Upper lobe of left lung (tissue), 6 donors: ENCODE data around the gene TCL1B. TPM values are rescaled to one million over a fixed set of nuclear protein-coding genes. Genes with fewer than 3 reads are reported as not detected.

ENCODE experiments used
- ATAC-seq, 2 donors: fragments of 200-7000 bp; cut with Tn5 transposase; one replicate each; pipeline ENCODE4 v1.9.1; 2022; ENCODE audit warnings: mild to moderate bottlenecking in 2 of 2, moderate library complexity in 2 of 2; ENCODE audit not compliant: low FRiP score in 2 of 2
- DNase-seq, 2 donors: peaks; one replicate each; pipeline ENCODE4 v3.0.0-alpha.2; 2019 to 2020
- H3K27ac ChIP-seq, 4 donors: fragments of 200-600 bp; sonication (generic); one replicate each; pipeline ENCODE4 v1.5.1; 2016 to 2019
- H3K27me3 ChIP-seq, 4 donors: fragments of 200-600 bp; sonication (generic); one replicate each; pipeline ENCODE4 v1.5.1; 2017 to 2019
- H3K36me3 ChIP-seq, 4 donors: fragments of 200-600 bp; sonication (generic); one replicate each; pipeline ENCODE4 v1.5.1; 2016 to 2019
- H3K4me1 ChIP-seq, 4 donors: fragments of 200-600 bp; sonication (generic); one replicate each; pipeline ENCODE4 v1.5.1; 2018 to 2019
- H3K4me3 ChIP-seq, 4 donors: fragments of 200-600 bp; sonication (generic); one replicate each; pipeline ENCODE4 v1.5.1; 2017 to 2019; ENCODE audit warnings: mild to moderate bottlenecking in 2 of 4, moderate library complexity in 1 of 4
- H3K9me3 ChIP-seq, 4 donors: fragments of 200-600 bp; sonication (generic); one replicate each; pipeline ENCODE4 v1.5.1; 2018 to 2019
- CTCF ChIP-seq, 6 experiments: fragments of 450-650 bp in 4 of 6; fragments of 200-600 bp in 2 of 6; sonication (generic) in 2 of 6; IDR thresholded peaks; one replicate each; pipeline ENCODE4 v1.5.1; 2016 to 2019; ENCODE audit warnings: antibody characterized with exemption in 6 of 6
- EP300 ChIP-seq, 4 donors: sonication (generic); formaldehyde crosslinking; IDR thresholded peaks; one replicate each; pipeline ENCODE4 v1.5.1; 2017; ENCODE audit warnings: antibody characterized with exemption in 4 of 4, control low read depth in 2 of 4
- POLR2A ChIP-seq, 4 donors: fragments of 450-650 bp; IDR thresholded peaks; one replicate each; pipeline ENCODE4 v1.5.1; 2016 to 2017; ENCODE audit warnings: antibody characterized with exemption in 4 of 4, mild to moderate bottlenecking in 2 of 4
- POLR2AphosphoS5 ChIP-seq, 2 donors: sonication (generic); formaldehyde crosslinking; IDR thresholded peaks; one replicate each; pipeline ENCODE4 v1.5.1; 2017; ENCODE audit warnings: antibody characterized with exemption in 2 of 2
- WGBS, 2 donors: methylation state at CpG; one replicate each; pipeline ENCODE4 v1.1.5; 2017 to 2018; 5-methylcytosine and 5-hydroxymethylcytosine counted together
- total RNA-seq, 6 donors: library from RNA; depleted of rRNA in 4 of 6; stranded (reverse); fragments of >200 nt in 4 of 6; gene quantifications; one replicate each; pipeline versions ENCODE4 v1.1.0 to v1.2.1, GENCODE V29; 2016 to 2021
- donor health status: DM: no; HTN: no; CAD: no; lungs with moderate emphysema.
- donor health status: DM: no; HTN: yes; CAD: no; lungs with severe emphysema.

TCL1B gene
- total RNA-seq, 6 donors from 2014 or later: not detected

- H3K27me3 ChIP-seq: no peaks in the 10 kb centered on the region
- WGBS, 2 donors: 74 to 80% methylated on average over 5 of the region's 5 CpGs
- DNase-seq: no peak
Measured at GRCh38 chr14:95656634-95657033, 29.6 kb upstream of the TCL1B start.

GRCh38 chr14:95657454-95657853 lies 28.8 kb upstream of the TCL1B start:
- H3K9me3 ChIP-seq: no peaks in the 10 kb centered on the region
- no peak overlapping the region for H3K4me3 ChIP-seq
- no peaks in the 10 kb centered on the region for H3K27me3 ChIP-seq
- H3K27ac ChIP-seq: no peak overlapping the region
- H3K4me1 ChIP-seq: no peaks in the 10 kb centered on the region
- 74 to 76% methylated on average over 4 of the region's 4 CpGs for WGBS, 2 donors
- no peaks in the 10 kb centered on the region for H3K36me3 ChIP-seq
- DNase-seq (no peak), ATAC-seq (no peak)
- TF ChIP-seq EP300 (IDR thresholded peaks at IDR 0.05) (no peak), POLR2AphosphoS5 (IDR thresholded peaks at IDR 0.05) (no peak), POLR2A (IDR thresholded peaks at IDR 0.05) (no peak), CTCF (IDR thresholded peaks at IDR 0.05) (no peak)

More at GRCh38 chr14:95656634-95657033, 29.6 kb upstream of the TCL1B start:
- Histone ChIP-seq H3K4me1 (no peaks in the 10 kb centered on the region), H3K27ac (no peak overlapping the region), H3K36me3 (no peaks in the 10 kb centered on the region), H3K4me3 (no peak overlapping the region), H3K9me3 (no peaks in the 10 kb centered on the region)
- no peak for ATAC-seq
- TF ChIP-seq CTCF (IDR thresholded peaks at IDR 0.05) (no peak), EP300 (IDR thresholded peaks at IDR 0.05) (no peak), POLR2AphosphoS5 (IDR thresholded peaks at IDR 0.05) (no peak), POLR2A (IDR thresholded peaks at IDR 0.05) (no peak)

GRCh38 chr14:95659293-95659989 lies 26.8 kb upstream of the TCL1B start:
- TF ChIP-seq CTCF (IDR thresholded peaks at IDR 0.05): no peak
- TF ChIP-seq POLR2AphosphoS5 (IDR thresholded peaks at IDR 0.05): no peak
- TF ChIP-seq POLR2A (IDR thresholded peaks at IDR 0.05): no peak
- no peak for TF ChIP-seq EP300 (IDR thresholded peaks at IDR 0.05)
- no peak for ATAC-seq
- no peak for DNase-seq
- Histone ChIP-seq H3K36me3 (no peaks in the 10 kb centered on the region), H3K9me3 (no peaks in the 10 kb centered on the region), H3K4me1 (no peaks in the 10 kb centered on the region), H3K27ac (no peak overlapping the region), H3K4me3 (no peak overlapping the region), H3K27me3 (no peaks in the 10 kb centered on the region)
- 53 to 62% methylated on average over 7 of the region's 7 CpGs for WGBS, 2 donors

GRCh38 chr14:95659990-95660385 lies 26.2 kb upstream of the TCL1B start:
- DNase-seq (no peak), ATAC-seq (no peak)
- no peak for TF ChIP-seq POLR2AphosphoS5 (IDR thresholded peaks at IDR 0.05)
- TF ChIP-seq POLR2A (IDR thresholded peaks at IDR 0.05): no peak
- no peak for TF ChIP-seq EP300 (IDR thresholded peaks at IDR 0.05)
- no peak for TF ChIP-seq CTCF (IDR thresholded peaks at IDR 0.05)
- no peaks in the 10 kb centered on the region for H3K4me1 ChIP-seq
- no peak overlapping the region for H3K27ac ChIP-seq
- H3K9me3 ChIP-seq: no peaks in the 10 kb centered on the region
- no peaks in the 10 kb centered on the region for H3K36me3 ChIP-seq
- no peaks in the 10 kb centered on the region for H3K27me3 ChIP-seq
- no peak overlapping the region for H3K4me3 ChIP-seq
- 82% methylated on average over 5 of the region's 5 CpGs; no CpG with 5 or more reads in 1 of the 2 donors for WGBS, 2 donors
